HepG2 (cell line): Measurements from ENCODE around the gene POC1A. TPM values are rescaled to one million over a fixed set of nuclear protein-coding genes. Genes with fewer than 3 reads are reported as not detected.

ENCODE experiments used
- ATAC-seq: fragments of 200-7000 bp; cut with Tn5 transposase; 3 replicates; pipeline ENCODE4 v1.9.1; 2020; ENCODE audit warnings: mild to moderate bottlenecking, moderate library complexity
- BruUV-seq: library from RNA; stranded (reverse); fragments of 400-500 nt; replicated peaks from 2 replicates; lab custom pipeline; 2021; lab: Mats Ljungman, UMichigan
- CTCF ChIA-PET: fragments of 300-600 bp; formaldehyde crosslinking; extraction: SDS; loops from one replicate; lab custom pipeline; 2021; ENCODE audit warnings: low total read pairs, inconsistent platforms, low intra/inter-chr PET ratio; lab: Yijun Ruan, JAX
- POLR2A ChIA-PET: fragments of 350-600 bp; sonication (Branson Sonifier 250); formaldehyde crosslinking; loops from one replicate; lab custom pipeline; 2020; ENCODE audit warnings: antibody characterized with exemption, inconsistent platforms; lab: Yijun Ruan, JAX
- DNase-seq: peaks from one replicate; pipeline ENCODE4 v3.0.0-alpha.2; 2015; ENCODE audit warnings: low spot score
- FAIRE-seq: peaks from 3 replicates; lab custom pipeline; 2011; peaks lifted over from hg19 to GRCh38; lab: Jason Lieb, UNC
- H2AFZ ChIP-seq: one replicate; pipeline ENCODE4 v1.6.1; 2011; ENCODE audit warnings: low read length, inconsistent platforms
- H3K27ac ChIP-seq: fragments of 300-600 bp; 3 replicates; pipeline ENCODE4 v1.8.0; 2011; ENCODE audit warnings: mixed run types, mild to moderate bottlenecking, mixed read lengths, low read length, inconsistent platforms; ENCODE audit not compliant: insufficient read depth; ENCODE audit errors: extremely low read length
- H3K27me3 ChIP-seq, 2 experiments: fragments of 200-600 bp in 1 of 2; 2 replicates in 1 of 2; 3 replicates in 1 of 2; pipeline versions ENCODE4 v1.6.0 to v1.8.0; 2011; ENCODE audit warnings: low read length in 2 of 2, mild to moderate bottlenecking in 2 of 2, moderate library complexity in 2 of 2, inconsistent platforms in 1 of 2; ENCODE audit not compliant: insufficient read depth in 2 of 2, control insufficient read depth in 1 of 2
- H3K36me3 ChIP-seq, 2 experiments: fragments of 200-600 bp in 1 of 2; replicated peaks in 1 of 2; 2 replicates in 1 of 2; 3 replicates in 1 of 2; pipeline versions ENCODE4 v1.5.1 to v1.8.0; 2011; ENCODE audit warnings: low read length in 2 of 2, inconsistent platforms in 1 of 2; ENCODE audit not compliant: insufficient read depth in 2 of 2, control insufficient read depth in 1 of 2
- H3K4me1 ChIP-seq: 2 replicates; pipeline ENCODE4 v1.5.1; 2012; ENCODE audit warnings: low read length, inconsistent platforms; ENCODE audit not compliant: insufficient read depth
- H3K4me2 ChIP-seq: 2 replicates; pipeline ENCODE4 v1.6.0; 2011; ENCODE audit warnings: low read depth, low read length, inconsistent platforms
- H3K4me3 ChIP-seq, 3 experiments: fragments of 200-600 bp in 1 of 3; sonication (generic), shearing (Covaris generic) in 1 of 3; replicated peaks in 1 of 3; 2 replicates each; pipeline ENCODE4 v1.5.1; 2011 to 2016; ENCODE audit warnings: low read length in 3 of 3, inconsistent platforms in 2 of 3, low read depth in 2 of 3, mild to moderate bottlenecking in 2 of 3, control low read depth in 1 of 3, mixed read lengths in 1 of 3; ENCODE audit not compliant: insufficient read depth in 1 of 3
- H3K79me2 ChIP-seq: one replicate; pipeline ENCODE4 v1.6.1; 2011; ENCODE audit warnings: low read length, inconsistent platforms; ENCODE audit not compliant: insufficient read depth
- H3K9ac ChIP-seq: 2 replicates; pipeline ENCODE4 v1.6.0; 2011; ENCODE audit warnings: mild to moderate bottlenecking, low read depth, low read length, inconsistent platforms; ENCODE audit not compliant: insufficient read depth
- H3K9me3 ChIP-seq: 2 replicates; pipeline ENCODE4 v1.5.1; 2012; ENCODE audit warnings: mild to moderate bottlenecking, low read length
- H4K20me1 ChIP-seq: 2 replicates; pipeline ENCODE4 v1.6.0; 2011; ENCODE audit warnings: inconsistent platforms, mild to moderate bottlenecking, low read length, moderate library complexity; ENCODE audit not compliant: insufficient read depth
- CBX5 ChIP-seq: sonication (generic); formaldehyde crosslinking; IDR thresholded peaks from 2 replicates; pipeline ENCODE4 v1.4.0; 2020; ENCODE audit warnings: missing genetic modification reagents, borderline replicate concordance
- CEBPB ChIP-seq: IDR thresholded peaks from 2 replicates; pipeline ENCODE4 v1.6.1; 2011; ENCODE audit warnings: low read depth, low read length, improper control_type of control experiment, borderline replicate concordance
- CREM ChIP-seq, 2 experiments: sonication (generic) in 1 of 2; formaldehyde crosslinking in 1 of 2; IDR thresholded peaks; 2 replicates each; pipeline versions ENCODE4 v1.4.0 to v1.6.1; 2016 to 2020; ENCODE audit warnings: antibody characterized with exemption in 1 of 2, mild to moderate bottlenecking in 1 of 2, missing genetic modification reagents in 1 of 2
- EEA1 ChIP-seq: sonication (generic); formaldehyde crosslinking; IDR thresholded peaks from 2 replicates; pipeline ENCODE4 v1.5.1; 2020; ENCODE audit warnings: mild to moderate bottlenecking, missing genetic modification reagents, borderline replicate concordance
- ERF ChIP-seq: IDR thresholded peaks from 2 replicates; pipeline ENCODE4 v1.6.1; 2018; ENCODE audit warnings: missing biosample characterization, missing genetic modification reagents
- GATA4 ChIP-seq: sonication (generic); IDR thresholded peaks from 2 replicates; pipeline ENCODE4 v1.6.1; 2016; ENCODE audit warnings: antibody characterized with exemption, low read depth, borderline replicate concordance
- HDAC1 ChIP-seq: sonication (generic); formaldehyde crosslinking; IDR thresholded peaks from 2 replicates; pipeline ENCODE4 v1.5.1; 2020; ENCODE audit warnings: mild to moderate bottlenecking, missing genetic modification reagents
- HNF4A ChIP-seq: sonication (generic); formaldehyde crosslinking; IDR thresholded peaks from 2 replicates; pipeline ENCODE4 v1.4.0; 2020; ENCODE audit warnings: missing genetic modification reagents
- PAWR ChIP-seq: sonication (generic); formaldehyde crosslinking; IDR thresholded peaks from 2 replicates; pipeline ENCODE4 v1.4.0; 2020; ENCODE audit warnings: missing genetic modification reagents, mild to moderate bottlenecking, borderline replicate concordance
- PHF5A ChIP-seq: IDR thresholded peaks from one replicate; pipeline ENCODE4 v1.6.1; 2018; ENCODE audit warnings: low read depth, missing genetic modification reagents; ENCODE audit not compliant: unreplicated experiment
- RARA ChIP-seq: IDR thresholded peaks from 2 replicates; pipeline ENCODE4 v1.6.1; 2016; ENCODE audit warnings: missing genetic modification reagents, missing compliant biosample characterization
- RCOR2 ChIP-seq: IDR thresholded peaks from 2 replicates; pipeline ENCODE4 v1.6.1; 2016; ENCODE audit warnings: missing biosample characterization, missing genetic modification reagents
- SIN3B ChIP-seq: fragments of 150-350 bp; IDR thresholded peaks from 2 replicates; pipeline ENCODE4 v1.6.1; 2014; ENCODE audit warnings: low read length
- TBX2 ChIP-seq: sonication (generic); formaldehyde crosslinking; IDR thresholded peaks from 2 replicates; pipeline ENCODE4 v1.5.0; 2020; ENCODE audit warnings: missing genetic modification reagents, mild to moderate bottlenecking, borderline replicate concordance
- TEAD2 ChIP-seq: sonication (generic); formaldehyde crosslinking; IDR thresholded peaks from 2 replicates; pipeline ENCODE4 v1.9.0; 2021; ENCODE audit warnings: missing genetic modification reagents
- ZBTB38 ChIP-seq: sonication (generic); formaldehyde crosslinking; IDR thresholded peaks from 2 replicates; pipeline ENCODE4 v1.5.1; 2020; ENCODE audit warnings: mild to moderate bottlenecking, missing genetic modification reagents
- ZBTB42 ChIP-seq: sonication (generic); formaldehyde crosslinking; IDR thresholded peaks from 2 replicates; pipeline ENCODE4 v1.5.0; 2020; ENCODE audit warnings: mild to moderate bottlenecking, missing genetic modification reagents
- ZNF136 ChIP-seq: sonication (generic); formaldehyde crosslinking; IDR thresholded peaks from 2 replicates; pipeline ENCODE4 v1.8.1; 2022; ENCODE audit warnings: low read depth, mild to moderate bottlenecking, moderate library complexity, missing genetic modification reagents
- ZNF343 ChIP-seq: sonication (generic); formaldehyde crosslinking; IDR thresholded peaks from 2 replicates; pipeline ENCODE4 v1.4.0; 2020; ENCODE audit warnings: mild to moderate bottlenecking, missing genetic modification reagents
- ZNF460 ChIP-seq: sonication (generic); formaldehyde crosslinking; IDR thresholded peaks from 2 replicates; pipeline ENCODE4 v1.5.1; 2020; ENCODE audit warnings: missing genetic modification reagents, mild to moderate bottlenecking, borderline replicate concordance
- ZNF550 ChIP-seq: sonication (generic); formaldehyde crosslinking; IDR thresholded peaks from 2 replicates; pipeline ENCODE4 v1.4.0; 2020; ENCODE audit warnings: mild to moderate bottlenecking, missing genetic modification reagents, borderline replicate concordance
- ZNF747 ChIP-seq: sonication (generic); formaldehyde crosslinking; IDR thresholded peaks from 2 replicates; pipeline ENCODE4 v1.8.1; 2023; ENCODE audit warnings: missing genetic modification reagents, mild to moderate bottlenecking, borderline replicate concordance
- WGBS: methylation state at CpG from one replicate; pipeline ENCODE4 v1.1.6; 2017; ENCODE audit warnings: low lambda C conversion rate; 5-methylcytosine and 5-hydroxymethylcytosine counted together
- in situ Hi-C: cut with HindIII; loops from 2 replicates; pipeline ENCODE4 v1.10.0; 2017; ENCODE audit warnings: low pct_unique_long_range_greater_than_20kb; ENCODE audit not compliant: extremely low pct_ligation_motif_present
- intact Hi-C: fragments of 100-400 bp; cut with micrococcal nuclease; formaldehyde crosslinking; loops from one replicate; pipeline ENCODE4 v1.10.0; 2022; ENCODE audit not compliant: unreplicated experiment
- polyA plus RNA-seq, 8 experiments: library from polyadenylated mRNA; depleted of rRNA in 3 of 8; stranded (reverse) in 7 of 8; unstranded in 1 of 8; fragments of >200 nt; fragmentation: Illumina TruSeq in 4 of 8; extraction: Trizol in 4 of 8; gene quantifications; 2 replicates each; pipeline versions ENCODE4 v1.2.1 to v1.2.3, GENCODE V29; 2011 to 2016; ENCODE audit warnings: low read depth in 4 of 8, missing spikeins in 1 of 8, mixed read lengths in 1 of 8; ENCODE audit not compliant: insufficient read depth in 1 of 8
- total RNA-seq, 5 experiments: library from RNA; depleted of rRNA; stranded (reverse); fragments of >200 nt; fragmentation: Illumina TruSeq; extraction: Trizol; gene quantifications; 2 replicates each; pipeline ENCODE4 v1.2.3, GENCODE V29; 2016; ENCODE audit warnings: low read depth in 1 of 5

POC1A gene
- total and polyA plus RNA-seq, 2 of the 13 experiments (the other 11 are each of a cell fraction or from before 2014, with no cell fraction given): 14.6 to 20.0 TPM

DNA sequence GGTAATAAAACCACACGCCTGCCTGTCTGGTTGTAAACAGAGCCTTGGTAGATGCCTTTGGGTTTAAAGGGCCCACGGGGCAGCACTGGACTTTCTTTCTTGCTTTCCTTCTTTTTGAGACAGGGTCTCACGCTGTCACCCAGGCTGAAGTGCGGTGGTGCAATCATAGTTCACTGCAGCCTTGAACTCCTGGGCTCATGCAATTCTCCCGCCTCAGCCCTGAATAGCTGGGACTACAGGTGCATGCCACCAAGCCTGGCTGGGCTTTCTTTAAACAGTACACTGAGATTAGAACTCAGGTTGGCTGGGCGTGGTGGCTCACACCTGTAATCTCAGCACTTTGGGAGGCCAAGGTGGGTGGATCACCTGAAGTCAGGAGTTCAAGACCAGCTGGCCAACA, 42.2 kb downstream of the POC1A start:
- CTCF ChIA-PET: no interaction called here
- no peaks in the 10 kb centered on the region for H3K79me2 ChIP-seq
- H3K27me3 ChIP-seq: no peaks in the 10 kb centered on the region
- no peaks in the 10 kb centered on the region for H4K20me1 ChIP-seq
- POLR2A ChIA-PET: no interaction called here
- no peak overlapping the region for H3K4me2 ChIP-seq
- H2AFZ ChIP-seq: no peak overlapping the region
- FAIRE-seq (no peak), ATAC-seq (peak; percentile 51; the same call in 2 of the 3 replicates), DNase-seq (no peak)
- H3K4me1 ChIP-seq: no peaks in the 10 kb centered on the region
- no peak overlapping the region for H3K9ac ChIP-seq
- H3K9me3 ChIP-seq: no peaks in the 10 kb centered on the region
- WGBS: 76% methylated on average over 6 of the region's 6 CpGs
- H3K4me3 ChIP-seq: no peak overlapping the region
- no peak overlapping the region for H3K27ac ChIP-seq
- BruUV-seq: no TSS peak
- in situ Hi-C loops: no loop called here
- intact Hi-C loops: no loop called here
- peaks cover 7 to 26% of the 10 kb centered on the region in 2 experiments; a peak in 4 of 5 replicates for H3K36me3 ChIP-seq
- no peak for TF ChIP-seq ZNF343 (CRISPR knock-in tag)
- no peak for TF ChIP-seq EEA1
- TF ChIP-seq ZBTB38 (CRISPR knock-in tag): peak; percentile 57; the same call in 1 of the 2 replicates
- TF ChIP-seq PAWR (CRISPR knock-in tag): no peak
- peak; percentile 82 for TF ChIP-seq RARA
- no peak for TF ChIP-seq ERF (CRISPR knock-in tag)
- TF ChIP-seq ZNF460 (CRISPR knock-in tag): peak; percentile 74
- TF ChIP-seq CEBPB: peak; percentile 65
- no peak for TF ChIP-seq TBX2 (CRISPR knock-in tag)
- peak; percentile 28; the same call in 1 of the 2 replicates for TF ChIP-seq HNF4A (CRISPR knock-in tag)

GRCh38 chr3:52110502-52110901, 43.7 kb downstream of the POC1A start:
- Histone ChIP-seq H3K79me2 (no peaks in the 10 kb centered on the region), H4K20me1 (no peaks in the 10 kb centered on the region)
- POLR2A ChIA-PET: no interaction called here
- CTCF ChIA-PET: no interaction called here
- TF ChIP-seq ZNF550 (CRISPR knock-in tag) (no peak), SIN3B (no peak), RCOR2 (CRISPR knock-in tag) (no peak), GATA4 (no peak), ZNF136 (CRISPR knock-in tag) (no peak), TEAD2 (no peak), PHF5A (CRISPR knock-in tag) (no peak), CREM (IDR thresholded peaks at IDR 0.05) (no peak), CREM (CRISPR knock-in tag; IDR thresholded peaks at IDR 0.05) (no peak), CBX5 (CRISPR knock-in tag) (no peak), ZNF747 (CRISPR knock-in tag) (no peak), ZBTB42 (CRISPR knock-in tag) (no peak), HDAC1 (no peak)
- TF ChIP-seq, all 625 proteins: peak for 0
- DNase-seq (no peak), ATAC-seq (no peak), FAIRE-seq (no peak)
- Histone ChIP-seq H2AFZ (no peak overlapping the region), H3K9me3 (no peaks in the 10 kb centered on the region), H3K4me3 (no peak overlapping the region), H3K4me1 (no peaks in the 10 kb centered on the region), H3K9ac (no peak overlapping the region), H3K36me3 (peaks cover 7 to 28% of the 10 kb centered on the region in 2 experiments; a peak in 3 of 5 replicates), H3K27ac (no peak overlapping the region), H3K4me2 (no peak overlapping the region), H3K27me3 (no peaks in the 10 kb centered on the region)
- no TSS peak for BruUV-seq
- intact Hi-C loops: no loop called here
- in situ Hi-C loops: no loop called here
- whole genome bisulfite sequencing: 92% methylated on average over 2 of the region's 2 CpGs
